A673 (cell line): ENCODE data around the gene CAPN2. TPM values are rescaled to one million over a fixed set of nuclear protein-coding genes. Genes with fewer than 3 reads are reported as not detected.

Experiments
- BruUV-seq: library from RNA; stranded (reverse); fragments of 400-500 nt; replicated peaks from 2 replicates; lab custom pipeline; 2021; lab: Mats Ljungman, UMichigan
- CTCF ChIA-PET: fragments of 300-600 bp; sonication (Branson Sonifier 250); formaldehyde crosslinking; loops from one replicate; lab custom pipeline; 2022; ENCODE audit warnings: antibody characterized with exemption; lab: Charles Lee
- POLR2A ChIA-PET: fragments of 300-600 bp; sonication (Branson Sonifier 250); formaldehyde crosslinking; loops from one replicate; lab custom pipeline; 2022; ENCODE audit warnings: antibody characterized with exemption; ENCODE audit not compliant: low non-redundant PET; lab: Charles Lee
- DNase-seq: peaks from one replicate; pipeline ENCODE4 v3.0.0-alpha.2; 2015; ENCODE audit warnings: low spot score
- H3K27ac ChIP-seq: fragments of 200-600 bp; sonication (generic); 2 replicates; pipeline ENCODE4 v1.5.1; 2016; ENCODE audit warnings: mixed run types, low read depth, mild to moderate bottlenecking, mixed read lengths, antibody characterized with exemption, low read length; ENCODE audit not compliant: poor library complexity, severe bottlenecking
- H3K27me3 ChIP-seq: fragments of 200-600 bp; sonication (generic); replicated peaks from 2 replicates; pipeline ENCODE4 v1.6.1; 2017; ENCODE audit warnings: mixed run types, low read depth, mild to moderate bottlenecking, mixed read lengths, antibody characterized with exemption, low read length; ENCODE audit not compliant: insufficient read depth, poor library complexity
- H3K36me3 ChIP-seq: fragments of 200-600 bp; sonication (generic); 2 replicates; pipeline ENCODE4 v1.6.1; 2016; ENCODE audit warnings: mixed run types, mild to moderate bottlenecking, mixed read lengths, antibody characterized with exemption, low read length; ENCODE audit not compliant: insufficient read depth, poor library complexity, severe bottlenecking
- H3K4me1 ChIP-seq: fragments of 200-600 bp; sonication (generic); 2 replicates; pipeline ENCODE4 v1.6.1; 2017; ENCODE audit warnings: mixed run types, mild to moderate bottlenecking, mixed read lengths, antibody characterized with exemption, low read length; ENCODE audit not compliant: insufficient read depth, poor library complexity, severe bottlenecking
- H3K4me3 ChIP-seq: fragments of 200-600 bp; sonication (generic); 2 replicates; pipeline ENCODE4 v1.5.1; 2016; ENCODE audit warnings: low read depth, mixed run types, mild to moderate bottlenecking, mixed read lengths, low read length; ENCODE audit not compliant: poor library complexity, severe bottlenecking
- H3K9me3 ChIP-seq: fragments of 200-600 bp; sonication (generic); 2 replicates; pipeline ENCODE4 v1.6.1; 2016; ENCODE audit warnings: mixed run types, low read depth, mild to moderate bottlenecking, mixed read lengths, antibody characterized with exemption, low read length; ENCODE audit not compliant: poor library complexity, severe bottlenecking
- CTCF ChIP-seq: fragments of 300-800, 200-600 bp; sonication (generic); conservative IDR thresholded peaks from 2 replicates; pipeline ENCODE4 v1.5.1; 2017; ENCODE audit warnings: low read depth, mild to moderate bottlenecking, antibody characterized with exemption, low read length, moderate library complexity, mixed read lengths
- EZH2 ChIP-seq: fragments of 200-600 bp; sonication (generic); IDR thresholded peaks from 2 replicates; pipeline ENCODE4 v1.6.1; 2017; ENCODE audit warnings: borderline replicate concordance, low read depth, mild to moderate bottlenecking, mixed read lengths, antibody characterized with exemption, low read length; ENCODE audit not compliant: poor library complexity, severe bottlenecking
- intact Hi-C: fragments of 100-400 bp; cut with micrococcal nuclease; formaldehyde crosslinking; loops from one replicate; pipeline ENCODE4 v1.10.0; 2022; ENCODE audit not compliant: unreplicated experiment
- total RNA-seq: library from RNA; stranded (reverse); gene quantifications from 2 replicates; pipeline ENCODE4 v1.2.3, GENCODE V29; 2021

Gene CAPN2
- total RNA-seq, 1 experiment from 2014 or later = 137 TPM

DNA sequence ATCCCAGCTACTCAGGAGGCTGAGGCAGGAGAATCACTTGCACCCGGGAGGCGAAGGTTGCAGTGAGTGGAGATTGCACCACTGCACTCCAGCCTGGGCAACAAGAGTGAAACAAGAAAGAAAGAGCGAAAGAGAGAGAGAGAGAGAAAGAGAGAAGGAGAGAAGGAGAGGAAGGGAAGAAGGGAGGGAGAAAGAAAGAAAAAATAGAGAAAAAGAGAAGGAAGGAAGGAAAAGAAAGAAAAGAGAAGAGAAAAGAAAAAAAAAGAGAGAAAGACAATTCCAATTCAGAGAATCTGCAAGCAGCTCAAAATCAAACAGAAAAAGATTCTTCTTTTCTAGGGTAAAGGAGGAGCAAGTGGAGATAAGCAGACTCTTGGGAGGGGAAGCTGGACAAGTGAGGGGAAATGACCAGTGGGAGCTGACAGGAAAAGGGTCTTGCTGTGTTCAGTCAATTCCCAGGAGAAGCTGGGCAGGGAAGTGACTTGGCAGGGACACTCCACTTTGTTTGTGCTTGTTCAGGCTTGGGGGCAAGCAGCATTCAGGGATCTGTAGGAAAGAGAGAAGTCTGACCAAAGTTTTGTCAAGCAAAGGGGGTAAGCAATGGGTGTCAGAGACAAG lies 3.6 kb upstream of the CAPN2 start:
- intact Hi-C loops = no loop called here
- TF ChIP-seq CTCF (no peak), EZH2 (no peak)
- Histone ChIP-seq H3K9me3 (no peaks in the 10 kb centered on the region), H3K4me3 (no peak overlapping the region), H3K27ac (no peak overlapping the region), H3K4me1 (peaks cover 49% of the 10 kb centered on the region), H3K36me3 (no peaks in the 10 kb centered on the region), H3K27me3 (no peaks in the 10 kb centered on the region)
- CTCF ChIA-PET = no interaction called here
- BruUV-seq = no TSS peak
- POLR2A ChIA-PET = no interaction called here
- no peak for DNase-seq

- no TSS peak for BruUV-seq
Observed at GRCh38 chr1:223709598-223709997, 2.7 kb upstream of the CAPN2 start.

GRCh38 chr1:223710179-223711133 lies 1.9 kb upstream of the CAPN2 start:
- intact Hi-C loops = no loop called here
- Histone ChIP-seq H3K36me3 (no peaks in the 10 kb centered on the region), H3K4me1 (peaks cover 53% of the 10 kb centered on the region), H3K4me3 (no peak overlapping the region), H3K27ac (no peak overlapping the region), H3K9me3 (no peaks in the 10 kb centered on the region), H3K27me3 (no peaks in the 10 kb centered on the region)
- ChIA-PET CTCF (no interaction called here), POLR2A (no interaction called here)
- DNase-seq = no peak
- no TSS peak for BruUV-seq
- TF ChIP-seq EZH2 (no peak), CTCF (no peak)

More at GRCh38 chr1:223709598-223709997, 2.7 kb upstream of the CAPN2 start:
- Histone ChIP-seq H3K27ac (no peak overlapping the region), H3K9me3 (no peaks in the 10 kb centered on the region), H3K4me1 (peaks cover 53% of the 10 kb centered on the region), H3K27me3 (no peaks in the 10 kb centered on the region), H3K4me3 (no peak overlapping the region), H3K36me3 (no peaks in the 10 kb centered on the region)
- peak; percentile 46 for DNase-seq
- intact Hi-C loops = no loop called here
- POLR2A ChIA-PET = no interaction called here
- CTCF ChIA-PET = no interaction called here
- no peak for TF ChIP-seq EZH2
- peak; percentile 55 for TF ChIP-seq CTCF
